Measurements from ENCODE around the gene RASSF5. TPM values are rescaled to one million over a fixed set of nuclear protein-coding genes. Genes with fewer than 3 reads are reported as not detected.

RASSF5 gene
- total RNA-seq, 1 experiment from 2014 or later, result 9.0 TPM

DNA sequence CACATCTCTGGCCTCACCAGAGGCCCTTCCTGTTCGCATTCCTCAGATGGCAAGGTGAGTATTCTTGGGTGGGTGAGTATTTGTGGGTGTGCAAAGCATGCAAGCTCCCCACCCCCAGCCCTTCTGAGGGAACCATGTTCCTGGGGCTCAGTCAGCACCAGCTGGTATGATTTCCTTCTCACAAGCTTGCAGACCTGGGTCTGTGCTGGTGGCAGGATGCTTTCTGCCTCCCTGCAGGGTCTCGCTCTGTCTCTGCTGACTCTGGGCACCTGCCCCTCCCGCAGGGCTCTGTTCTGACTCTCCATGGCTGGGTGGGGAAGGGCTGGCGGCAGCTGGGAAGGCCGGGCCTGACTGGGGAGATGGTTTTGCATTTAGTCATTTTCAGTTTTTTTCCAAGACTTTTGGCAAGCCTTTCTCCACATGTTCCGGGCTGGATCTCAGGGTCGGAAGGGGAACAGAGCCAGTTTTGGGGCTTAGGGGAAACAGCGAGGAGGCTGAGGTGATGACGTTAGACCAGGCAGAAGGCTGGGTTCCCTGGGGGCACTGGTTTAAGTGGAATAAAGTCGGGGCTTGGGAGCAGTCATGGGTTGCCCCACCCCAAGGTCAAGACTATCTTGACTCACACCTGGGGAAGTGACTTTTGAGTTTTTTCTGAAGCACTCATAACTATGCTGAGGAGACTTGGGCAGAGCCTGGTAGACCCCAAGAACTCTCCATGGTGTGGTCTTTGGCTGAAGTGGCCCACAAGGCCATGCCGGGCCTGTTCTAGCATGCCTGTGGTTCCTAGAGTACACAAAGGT, 6.2 kb downstream of the RASSF5 start:
- DNase-seq (ENCODE audit: low read depth), result peak; percentile 81

DNA sequence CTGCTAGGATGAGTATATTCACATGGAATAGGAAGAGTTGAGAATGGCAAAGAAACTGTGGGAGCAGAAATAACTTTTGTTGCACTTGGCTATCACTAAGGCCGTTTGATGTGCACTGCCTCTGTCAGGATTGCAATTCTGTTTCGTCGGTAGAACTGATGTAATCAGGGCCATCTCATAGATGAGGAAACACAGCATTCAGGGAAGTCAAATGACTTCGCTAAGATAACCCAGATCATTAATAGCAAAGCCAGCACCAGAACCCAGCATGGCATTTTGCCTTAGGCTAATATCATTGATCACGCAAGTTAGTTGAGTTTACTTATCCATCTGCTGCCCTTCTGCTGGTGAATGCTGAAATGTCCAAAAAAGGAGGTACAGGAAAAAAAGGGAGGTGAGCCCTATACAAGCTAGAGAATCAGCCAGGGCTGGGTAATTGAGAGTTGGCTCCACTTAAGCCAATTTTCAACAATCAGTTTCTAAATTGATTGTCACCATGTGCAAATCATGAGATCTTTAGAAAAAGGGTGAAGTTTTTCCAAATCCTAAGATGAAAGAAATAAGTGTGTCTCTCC, 7.6 kb downstream of the RASSF5 start:
- no peak for DNase-seq (ENCODE audit: low read depth)

DNA sequence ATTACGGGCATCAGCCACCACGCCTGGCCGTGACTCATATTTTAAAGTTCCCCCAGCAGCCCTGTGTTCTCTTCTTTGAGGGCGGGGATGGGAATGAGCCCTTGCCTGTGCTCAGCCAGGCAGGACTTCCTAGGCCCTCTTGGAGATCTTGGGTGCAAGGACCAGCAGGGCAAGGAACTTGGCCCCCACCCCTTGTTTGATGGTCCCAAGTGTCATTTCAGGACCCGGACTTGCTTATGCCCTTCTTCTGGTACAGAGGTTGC, 9.3 kb downstream of the RASSF5 start:
- DNase-seq (ENCODE audit: low read depth), result no peak

DNA sequence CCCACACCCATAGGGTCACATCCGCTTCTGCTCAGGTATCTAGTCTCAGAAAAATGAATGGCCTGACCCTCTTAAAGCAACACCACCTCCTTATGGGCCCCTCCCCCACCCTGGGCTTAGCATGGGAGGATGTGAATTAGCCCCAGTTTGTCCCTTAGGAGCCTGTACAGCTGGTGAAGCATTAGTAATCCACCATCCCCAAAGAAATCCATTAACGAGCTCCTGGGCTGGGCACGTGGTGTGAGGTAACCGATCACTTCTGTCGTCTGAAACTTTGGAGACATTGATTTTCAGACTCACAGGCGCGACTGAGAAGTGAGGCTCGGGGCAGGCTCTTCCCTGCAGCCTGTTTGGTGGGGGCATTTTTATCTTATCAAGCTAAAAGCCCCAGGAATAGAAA, 10.5 kb downstream of the RASSF5 start:
- no peak for DNase-seq (ENCODE audit: low read depth)

DNA sequence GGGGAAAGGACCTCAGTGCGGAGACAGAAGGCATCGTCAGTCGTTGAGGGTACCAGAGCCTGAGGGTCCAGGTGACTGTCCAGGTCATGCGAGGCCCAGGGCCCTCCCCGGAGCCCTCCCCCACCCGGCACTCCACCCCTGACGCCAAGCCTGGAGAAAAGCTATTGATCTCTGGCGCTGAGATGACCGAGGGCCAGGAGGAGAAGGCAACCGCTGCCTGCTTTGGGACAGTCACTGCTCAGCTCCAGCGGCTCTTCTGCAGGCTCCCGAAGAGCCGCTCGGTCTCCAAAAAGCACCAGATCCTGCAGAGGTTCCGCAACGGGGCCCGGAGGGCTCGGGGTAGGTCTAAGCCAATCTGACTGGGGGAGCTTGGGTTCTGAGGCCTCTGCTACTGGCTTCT, 10.9 kb downstream of the RASSF5 start:
- DNase-seq (ENCODE audit: low read depth), result no peak

DNA sequence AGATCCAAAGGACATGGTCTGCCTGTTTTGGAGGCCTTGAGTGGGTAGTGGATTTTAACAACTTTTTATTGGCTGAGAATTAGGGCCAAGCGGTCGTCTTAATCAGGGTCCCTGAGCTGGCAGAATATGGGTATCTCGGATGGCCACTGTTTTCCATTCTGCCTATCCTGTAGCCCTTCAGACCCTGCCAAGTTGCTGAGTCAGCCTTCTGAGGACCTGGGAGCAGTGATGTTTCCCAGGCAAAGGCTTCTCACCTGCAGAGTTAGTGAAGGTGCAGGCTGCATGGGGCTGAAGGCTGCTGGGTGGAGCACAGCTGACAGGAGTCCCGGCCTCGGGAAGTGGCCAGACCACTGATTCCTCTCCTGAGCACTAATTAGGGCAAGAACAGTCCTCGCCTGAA, 11.4 kb downstream of the RASSF5 start:
- DNase-seq (ENCODE audit: low read depth), result no peak

DNA sequence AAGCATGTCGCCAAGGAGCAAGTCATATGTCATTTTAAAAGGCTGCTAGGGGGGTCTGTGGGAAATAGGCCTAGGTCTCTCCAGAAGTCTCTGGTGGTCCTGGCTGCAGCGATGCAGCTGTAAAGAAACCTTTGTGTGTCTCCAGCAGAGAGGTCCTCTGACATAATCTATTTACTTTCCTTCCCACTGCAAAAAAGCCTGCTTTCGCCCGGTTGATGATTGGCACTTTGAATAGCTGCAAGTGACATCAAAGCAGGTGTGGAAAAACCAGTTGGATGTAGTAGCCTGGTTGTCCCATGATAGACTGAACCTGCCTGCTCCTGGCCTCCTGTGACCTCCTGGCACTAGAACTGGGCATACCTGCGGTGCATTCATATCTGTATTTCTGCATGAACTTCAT, 13.8 kb downstream of the RASSF5 start:
- no peak for DNase-seq (ENCODE audit: low read depth)

DNA sequence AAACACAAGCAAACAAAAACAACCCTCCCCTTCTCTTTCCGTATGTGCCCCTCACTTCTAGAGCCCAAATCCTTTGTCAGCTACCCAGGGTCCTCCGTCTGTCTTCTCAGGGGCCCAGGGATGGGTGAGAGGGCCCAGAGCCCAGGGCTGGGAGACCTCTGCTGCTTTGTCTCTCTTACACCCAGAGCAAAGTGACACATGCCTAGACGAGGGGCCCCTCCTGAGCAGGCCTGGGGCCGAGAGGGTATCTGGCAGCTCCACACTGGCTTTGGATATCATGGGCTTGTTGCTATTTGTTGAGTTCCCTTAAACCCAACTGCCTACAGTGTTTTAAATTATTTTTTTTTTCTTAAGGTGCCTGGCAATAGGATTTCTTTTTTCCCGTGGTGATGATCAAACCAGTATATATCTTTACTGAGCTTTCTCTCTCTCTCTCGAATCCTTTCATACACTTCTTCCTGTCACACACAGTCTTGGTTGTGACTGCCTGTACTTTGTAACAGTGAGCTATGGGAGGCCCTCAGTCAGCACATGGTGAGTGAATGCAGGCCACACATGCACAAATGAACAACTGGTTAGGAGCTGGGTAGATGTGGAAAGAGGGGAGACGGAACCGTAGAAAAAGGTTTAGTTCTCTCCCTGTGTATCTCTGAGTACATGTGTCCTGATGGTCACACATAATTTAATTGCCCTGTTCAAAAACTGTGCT, 14.5 kb downstream of the RASSF5 start:
- DNase-seq (ENCODE audit: low read depth), result no peak

DNA sequence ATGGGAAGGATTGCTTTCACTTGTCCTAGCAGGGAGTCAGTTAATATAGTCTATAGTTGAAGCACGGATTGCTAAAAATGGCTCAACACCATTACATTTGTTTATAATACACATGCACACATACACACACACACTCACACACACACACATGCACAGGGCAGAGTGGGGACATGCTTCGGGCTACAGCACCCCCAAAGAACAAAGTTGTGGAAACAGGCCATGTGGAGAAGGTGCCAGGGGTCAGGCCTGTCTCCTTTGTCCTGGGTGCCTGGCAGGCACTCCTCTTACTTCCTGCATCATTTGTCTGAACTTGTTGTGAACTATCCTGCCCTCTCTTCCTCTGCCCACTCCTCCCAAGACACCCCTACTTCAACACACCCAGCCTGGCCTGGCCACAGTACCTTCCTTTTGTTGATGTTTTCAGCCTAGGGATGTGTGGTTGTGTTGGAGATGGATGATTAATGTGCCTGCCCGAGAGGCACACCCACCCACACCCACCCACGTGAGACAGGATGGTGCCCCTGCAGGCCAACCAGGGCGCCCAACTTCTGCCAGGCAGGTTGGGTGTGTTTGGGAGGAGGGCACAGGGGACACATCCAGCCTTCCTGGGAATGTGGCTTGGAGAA, 17.5 kb downstream of the RASSF5 start:
- DNase-seq (ENCODE audit: low read depth), result peak; percentile 44

DNA sequence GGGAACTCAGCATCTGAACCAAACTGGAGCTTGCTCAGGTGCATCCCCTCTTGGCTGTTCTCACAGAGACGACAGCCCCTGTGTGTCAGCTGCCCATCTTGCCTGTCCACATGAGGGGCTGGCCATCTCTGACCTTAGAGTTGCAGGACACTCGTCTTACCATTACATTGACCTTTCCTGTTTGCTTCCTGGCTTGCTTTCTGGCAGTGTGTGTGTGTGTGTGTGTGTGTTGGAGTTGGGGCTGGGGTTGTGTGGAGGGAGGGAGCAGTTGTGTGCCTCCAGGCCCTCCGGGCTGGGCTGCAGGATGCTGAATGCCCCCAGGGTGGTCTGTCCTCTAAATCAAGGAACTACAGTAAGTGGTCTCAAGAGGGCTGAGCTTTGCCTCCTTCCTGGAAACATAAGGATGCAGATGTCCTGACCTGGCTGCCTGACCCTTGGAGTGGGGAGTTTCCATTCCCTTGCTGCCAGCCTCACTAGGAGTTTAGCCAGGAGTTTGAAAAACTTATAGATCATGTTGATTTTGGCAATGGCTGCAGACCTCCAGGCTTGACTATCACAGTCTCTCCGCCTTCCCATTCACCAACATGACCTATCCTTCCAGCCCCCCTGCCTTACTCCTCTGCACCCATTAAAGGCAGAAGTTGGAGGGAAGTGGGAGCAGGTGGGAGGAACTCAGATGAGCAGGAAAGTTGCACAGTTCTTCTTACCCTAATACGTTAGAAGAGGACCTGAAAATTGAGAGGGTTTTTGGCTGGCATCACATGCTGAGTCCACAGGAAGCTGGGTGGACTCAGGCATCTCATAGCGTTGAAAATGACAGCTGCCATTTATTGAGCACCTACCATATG, 19.0 kb downstream of the RASSF5 start:
- DNase-seq (ENCODE audit: low read depth), result no peak

DNA sequence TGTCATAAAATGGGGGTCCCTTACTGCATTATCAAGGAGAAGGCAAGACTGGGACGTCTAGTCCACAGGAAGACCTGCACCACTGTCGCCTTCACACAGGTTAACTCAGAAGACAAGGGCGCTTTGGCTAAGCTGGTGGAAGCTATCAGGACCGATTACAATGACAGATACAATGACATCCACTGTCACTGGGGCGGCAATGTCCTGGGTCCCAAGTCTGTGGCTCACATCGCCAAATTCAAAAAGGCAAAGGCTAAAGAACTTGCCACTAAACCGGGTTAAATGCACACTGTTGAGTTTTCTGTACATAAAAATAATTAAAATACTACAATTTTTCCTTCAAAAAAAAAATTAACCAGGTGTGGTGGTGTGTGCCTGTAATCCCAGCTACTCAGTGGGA, 22.1 kb downstream of the RASSF5 start:
- DNase-seq (ENCODE audit: low read depth), result no peak

DNA sequence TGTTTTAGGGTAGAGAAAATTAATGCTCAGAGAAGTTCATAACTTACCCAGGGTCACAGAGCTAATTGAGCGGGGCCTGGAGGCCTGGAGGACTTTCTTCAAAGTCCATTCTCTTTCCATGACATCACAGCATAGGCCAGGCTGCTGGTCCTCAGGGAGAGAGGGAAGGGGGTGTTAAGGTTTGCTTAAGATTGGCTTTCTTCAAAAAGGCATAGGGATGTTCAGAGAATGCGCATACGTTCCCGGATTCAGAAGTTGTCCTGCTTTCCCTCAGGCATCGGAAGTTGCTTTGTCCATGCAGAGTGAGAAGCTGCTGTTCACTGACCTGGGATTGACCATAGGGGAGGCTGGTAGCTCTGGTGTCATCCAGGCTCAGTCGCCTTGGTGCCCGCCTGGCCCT, 25.0 kb downstream of the RASSF5 start:
- no peak for DNase-seq (ENCODE audit: low read depth)

DNA sequence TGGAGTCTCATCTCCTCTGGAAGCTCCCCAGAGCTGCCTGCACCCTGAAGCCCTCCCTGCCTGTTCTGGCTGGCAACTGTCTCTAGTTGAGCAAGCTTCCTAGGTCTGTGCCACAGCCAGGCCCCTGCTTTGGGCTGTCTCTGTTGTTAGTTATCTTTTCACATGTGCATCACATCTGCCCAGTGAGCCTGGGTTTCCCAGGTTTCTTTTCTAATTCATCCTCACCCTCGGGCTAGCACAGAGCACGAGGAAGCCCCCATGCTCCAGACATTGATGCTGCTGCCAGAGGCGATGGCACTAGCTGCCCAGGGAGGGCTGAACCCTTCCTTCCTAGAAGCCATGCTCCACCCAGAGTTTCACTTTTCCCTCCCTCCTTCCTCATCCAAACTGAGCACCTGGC, 27.2 kb downstream of the RASSF5 start:
- DNase-seq (ENCODE audit: low read depth), result no peak

DNA sequence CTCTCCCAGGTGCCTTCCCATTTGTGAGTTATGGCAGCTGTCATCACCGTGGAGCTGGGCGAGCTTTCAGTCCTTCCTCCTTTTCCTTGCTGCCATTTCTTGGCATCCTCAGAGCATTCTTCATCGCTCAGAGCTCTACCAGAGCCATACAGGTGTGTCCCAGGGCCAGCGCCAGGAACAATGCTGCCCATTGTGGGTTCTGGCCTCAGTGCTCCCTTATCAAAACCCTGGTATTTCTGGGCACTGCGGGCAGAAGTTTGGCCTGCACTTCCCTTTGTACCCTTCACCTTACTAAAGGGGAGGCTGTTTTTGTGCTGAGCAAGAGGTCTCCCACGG, 28.5 kb downstream of the RASSF5 start:
- DNase-seq (ENCODE audit: low read depth), result no peak

DNA sequence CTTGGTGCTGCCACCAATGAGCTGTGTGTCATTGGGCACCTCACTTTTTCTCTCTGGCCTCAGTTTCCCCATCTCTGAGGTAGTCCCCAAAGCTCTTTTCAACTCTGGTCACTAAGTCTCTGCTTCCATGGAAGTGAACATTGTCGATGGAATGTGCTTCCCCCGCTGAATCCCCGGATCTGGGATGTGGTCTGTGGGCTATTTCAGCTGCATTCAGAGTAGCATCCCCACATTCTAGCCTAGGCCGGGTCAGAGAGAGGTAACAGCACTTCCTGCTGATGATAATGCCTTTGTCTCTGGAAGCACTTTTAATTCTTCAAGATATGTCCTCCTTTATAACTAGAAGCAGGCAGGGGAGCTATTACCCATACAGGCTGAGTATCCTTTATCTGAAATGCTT, 29.8 kb downstream of the RASSF5 start:
- DNase-seq (ENCODE audit: low read depth), result peak; percentile 70

DNA sequence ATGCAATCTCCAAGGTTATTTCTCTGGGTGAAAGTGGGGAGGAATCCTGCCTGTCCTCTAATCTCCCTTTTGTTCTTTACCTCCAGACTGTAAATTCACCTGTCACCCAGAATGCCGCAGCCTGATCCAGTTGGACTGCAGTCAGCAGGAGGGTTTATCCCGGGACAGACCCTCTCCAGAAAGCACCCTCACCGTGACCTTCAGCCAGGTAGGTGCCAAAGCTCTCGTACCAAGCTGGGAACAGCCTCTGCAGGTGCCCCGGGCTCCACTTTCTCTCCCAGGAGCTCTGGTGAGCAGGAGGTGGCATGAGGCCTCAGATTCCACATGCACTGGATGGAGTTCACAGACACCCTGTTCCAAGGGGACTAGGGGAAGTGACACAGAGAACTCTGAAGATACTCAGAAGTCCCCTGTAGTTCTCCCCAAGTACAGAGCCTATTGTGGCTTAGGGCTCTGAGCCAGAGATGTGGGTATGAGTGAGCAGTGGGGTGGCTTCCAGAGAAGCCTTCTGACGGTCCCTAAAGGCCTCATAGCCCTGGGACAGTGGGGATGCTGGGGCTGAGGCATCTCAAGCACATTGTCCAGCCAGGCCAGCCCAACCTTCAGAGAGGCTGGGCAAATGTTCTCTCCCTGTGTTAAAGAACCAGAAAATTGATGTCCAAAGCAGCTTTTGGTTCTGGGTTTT, 30.9 kb downstream of the RASSF5 start:
- no peak for DNase-seq (ENCODE audit: low read depth)

DNA sequence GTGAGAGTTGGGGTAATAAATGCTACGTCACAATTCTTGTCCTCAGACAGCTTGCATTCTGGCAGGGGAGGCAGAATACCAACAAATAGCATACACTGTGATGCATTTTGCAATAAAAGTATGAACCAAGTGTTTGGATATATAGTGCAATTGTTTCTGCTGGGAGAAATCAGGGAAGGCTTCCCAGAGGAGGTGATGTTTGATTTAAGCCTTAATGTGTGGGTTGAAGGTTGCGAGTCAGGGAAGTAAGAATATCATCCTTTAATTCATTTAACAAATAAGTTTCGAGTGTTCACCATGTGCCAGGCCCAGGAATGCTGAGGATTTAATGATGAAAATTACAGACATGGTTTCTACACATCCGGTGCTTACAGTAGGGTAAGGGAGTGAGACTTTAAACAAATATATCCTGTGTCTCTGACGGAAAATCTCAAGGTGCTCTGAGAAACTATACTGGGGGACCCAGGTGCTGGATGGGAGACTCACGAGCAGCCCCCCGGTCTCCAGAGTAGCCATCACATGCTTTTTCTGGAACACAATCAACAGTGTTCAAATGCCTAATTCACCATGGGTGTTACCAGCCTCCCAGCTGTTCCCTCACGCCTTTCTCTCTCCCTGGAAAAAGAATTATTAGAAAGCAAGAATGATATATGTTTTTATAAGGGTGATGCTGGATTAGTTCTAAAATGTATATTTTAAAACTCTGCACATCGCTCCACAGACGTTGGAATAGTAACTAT, 31.7 kb downstream of the RASSF5 start:
- DNase-seq (ENCODE audit: low read depth), result no peak

DNA sequence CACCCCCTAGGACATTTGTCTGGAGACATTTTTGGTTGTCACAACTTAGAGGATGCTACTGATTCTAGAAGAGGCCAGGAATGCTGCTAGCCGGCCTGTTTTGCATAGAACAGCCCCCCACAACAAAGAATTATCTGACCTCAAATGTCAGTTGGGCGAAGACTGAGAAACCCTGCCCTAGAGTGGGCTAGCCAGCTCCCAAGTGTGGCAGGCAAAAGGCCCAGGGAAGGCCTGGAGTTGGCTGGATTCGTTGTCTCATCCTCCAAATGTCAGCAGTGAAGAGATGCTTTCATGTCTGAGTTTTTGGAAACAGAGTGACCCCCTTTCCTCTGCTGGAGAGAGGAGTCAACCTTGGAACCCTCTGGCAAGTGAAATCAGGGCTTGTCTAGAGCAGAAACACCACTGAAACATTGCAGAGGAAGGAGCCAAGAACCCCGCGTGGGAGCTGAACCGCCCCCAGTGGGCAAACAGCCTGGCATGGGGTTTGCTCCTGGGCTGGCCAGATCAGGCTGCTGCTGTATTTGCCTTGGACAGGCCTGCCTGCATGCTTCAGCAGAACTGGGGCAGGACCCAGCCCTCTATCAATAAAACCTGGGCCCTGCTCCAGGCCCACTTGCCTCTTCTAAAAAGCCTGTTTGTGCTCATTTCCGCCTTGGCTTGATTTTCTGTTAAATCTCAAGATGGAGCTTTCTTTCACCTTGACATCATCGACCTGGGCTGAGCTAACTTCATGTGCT, 32.9 kb downstream of the RASSF5 start:
- no peak for DNase-seq (ENCODE audit: low read depth)

DNA sequence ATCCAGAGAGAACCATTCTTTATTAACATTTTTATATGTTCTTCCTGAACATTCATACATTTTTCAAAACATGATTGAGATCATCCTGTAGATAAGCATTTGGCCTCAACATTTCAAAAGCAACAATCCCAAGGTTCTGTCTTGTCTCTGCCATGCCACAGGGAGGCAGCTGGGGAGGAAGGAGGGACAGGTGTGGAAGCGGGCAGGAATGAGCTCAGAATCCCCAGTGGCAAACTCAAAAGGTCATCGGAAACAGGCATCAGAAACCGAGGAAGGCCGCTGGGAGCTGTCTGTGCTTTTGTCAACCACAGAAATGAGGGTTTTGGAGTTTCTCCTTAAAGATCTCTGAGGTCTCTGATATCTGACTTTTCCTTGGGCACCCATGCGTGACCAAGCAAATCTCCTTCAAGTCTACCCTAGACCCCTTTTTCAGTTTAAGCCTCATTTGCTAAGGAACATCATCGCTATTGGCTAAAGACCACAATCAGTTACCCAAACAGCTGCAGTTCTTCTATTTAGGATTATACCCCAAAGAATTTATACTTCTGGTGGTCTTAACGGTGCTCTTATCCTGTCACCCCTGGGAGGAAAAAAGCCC, 34.0 kb downstream of the RASSF5 start:
- DNase-seq (ENCODE audit: low read depth), result no peak

Measured in HT1080 (cell line).